Memory B cell (primary cell): ENCODE data around the gene SMURF2.

Source experiments
- ATAC-seq: fragments of 150-1000 bp; cut with Tn5 transposase; 2 replicates; pipeline ENCODE4 v1.10.0; 2021; ENCODE audit warnings: low read depth, mild to moderate bottlenecking, moderate library complexity
- DNase-seq, 2 donors: peaks; one replicate each; pipeline ENCODE4 v3.0.0; 2022; ENCODE audit warnings: low spot score in 2 of 2
- H3K27ac Mint-ChIP-seq: one replicate; pipeline ENCODE4 v1.8.0; 2022; ENCODE audit warnings: mild to moderate bottlenecking, moderate library complexity, mixed read lengths
- H3K27me3 Mint-ChIP-seq: one replicate; pipeline ENCODE4 v1.8.0; 2022; ENCODE audit warnings: mixed read lengths
- H3K36me3 Mint-ChIP-seq: one replicate; pipeline ENCODE4 v1.8.0; 2022; ENCODE audit warnings: mild to moderate bottlenecking, mixed read lengths
- H3K4me1 Mint-ChIP-seq: one replicate; pipeline ENCODE4 v1.8.0; 2022; ENCODE audit warnings: mixed read lengths
- H3K4me3 Mint-ChIP-seq: one replicate; pipeline ENCODE4 v1.8.0; 2022; ENCODE audit warnings: mild to moderate bottlenecking, moderate library complexity, mixed read lengths
- H3K9me3 Mint-ChIP-seq: one replicate; pipeline ENCODE4 v1.8.0; 2022; ENCODE audit warnings: mixed read lengths

The SMURF2 gene

DNA sequence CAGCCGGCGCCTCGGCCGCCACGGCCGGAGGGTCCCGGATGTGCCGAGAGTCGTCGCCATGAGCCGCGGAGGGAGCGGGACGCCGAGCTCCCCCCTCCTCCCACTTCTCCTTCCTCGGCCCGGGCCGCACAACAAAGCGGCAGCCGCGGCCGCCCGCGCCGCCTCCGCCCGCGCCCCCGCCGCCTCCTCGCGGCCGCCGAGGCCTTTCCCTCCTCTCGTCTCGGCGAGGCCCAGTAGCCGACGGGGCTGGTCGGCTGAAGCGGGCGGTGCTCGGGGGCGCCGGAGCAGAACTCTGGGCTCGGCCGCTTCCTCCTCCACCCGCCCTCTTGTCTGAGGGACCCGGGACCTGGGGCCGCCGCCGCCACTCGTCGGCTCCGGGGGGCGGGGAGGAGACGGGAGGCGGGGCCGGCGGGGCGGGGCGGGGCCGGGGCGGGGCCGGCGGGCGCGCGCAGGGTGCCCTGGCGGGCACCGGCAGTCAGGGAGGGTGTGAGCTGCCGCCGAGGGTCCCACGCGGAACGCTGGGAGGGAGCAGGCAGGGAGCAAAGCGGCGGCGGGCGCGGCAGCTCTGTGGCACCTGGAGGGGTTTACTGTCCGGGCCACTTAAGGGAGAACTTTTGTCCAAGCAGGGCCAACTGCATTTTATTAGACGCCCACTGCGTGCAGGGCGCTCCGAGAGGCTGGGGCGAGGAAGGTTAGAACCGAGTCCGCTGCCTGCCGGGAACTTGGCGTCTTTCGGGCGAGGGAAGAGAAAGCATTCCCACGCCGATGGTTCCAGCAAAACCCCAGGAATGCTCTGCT lies at the start of gene SMURF2:
Gene SMURF2, minus strand, starts transcription at position 332 of the 798 bp plus-strand sequence. CDS start 427 bp downstream, outside the sequence.
- H3K9me3 Mint-ChIP-seq: no peaks in the 10 kb centered on the region
- peaks cover 1% of the 10 kb centered on the region for H3K36me3 Mint-ChIP-seq
- no peaks in the 10 kb centered on the region for H3K27me3 Mint-ChIP-seq
- ATAC-seq: peak; percentile 85
- DNase-seq: peak; percentile 79 to 87
- H3K27ac Mint-ChIP-seq: peak within 1 kb of the TSS; percentile 96
- peaks cover 15% of the 10 kb centered on the region for H3K4me1 Mint-ChIP-seq
- peak within 1 kb of the TSS; percentile 97 for H3K4me3 Mint-ChIP-seq

DNA sequence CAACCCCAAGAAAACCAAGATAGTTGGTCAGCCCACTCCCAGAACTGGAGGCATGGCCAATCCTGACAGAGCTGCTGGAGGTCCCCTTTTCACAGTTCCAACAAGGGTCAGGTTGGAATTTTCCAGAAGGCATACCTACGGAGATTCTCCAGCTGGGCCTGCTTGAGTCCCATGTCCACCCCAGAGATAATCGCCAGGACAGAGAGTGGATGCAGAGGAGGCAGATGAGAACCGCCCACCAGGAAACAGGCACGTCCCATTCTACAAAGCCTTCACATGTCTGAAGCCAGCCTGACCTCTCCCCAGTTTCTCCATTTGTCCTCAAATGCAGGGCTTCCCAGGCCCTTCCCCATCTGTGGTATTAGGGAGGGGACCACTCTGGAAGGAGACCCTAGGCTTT lies 47.4 kb upstream of the SMURF2 start:
- no peak overlapping the region for H3K4me3 Mint-ChIP-seq
- H3K9me3 Mint-ChIP-seq: no peaks in the 10 kb centered on the region
- no peak overlapping the region for H3K27ac Mint-ChIP-seq
- peaks cover 18% of the 10 kb centered on the region for H3K4me1 Mint-ChIP-seq
- no peak for DNase-seq
- peaks cover 7% of the 10 kb centered on the region for H3K27me3 Mint-ChIP-seq
- no peak for ATAC-seq
- peaks cover 3% of the 10 kb centered on the region for H3K36me3 Mint-ChIP-seq

DNA sequence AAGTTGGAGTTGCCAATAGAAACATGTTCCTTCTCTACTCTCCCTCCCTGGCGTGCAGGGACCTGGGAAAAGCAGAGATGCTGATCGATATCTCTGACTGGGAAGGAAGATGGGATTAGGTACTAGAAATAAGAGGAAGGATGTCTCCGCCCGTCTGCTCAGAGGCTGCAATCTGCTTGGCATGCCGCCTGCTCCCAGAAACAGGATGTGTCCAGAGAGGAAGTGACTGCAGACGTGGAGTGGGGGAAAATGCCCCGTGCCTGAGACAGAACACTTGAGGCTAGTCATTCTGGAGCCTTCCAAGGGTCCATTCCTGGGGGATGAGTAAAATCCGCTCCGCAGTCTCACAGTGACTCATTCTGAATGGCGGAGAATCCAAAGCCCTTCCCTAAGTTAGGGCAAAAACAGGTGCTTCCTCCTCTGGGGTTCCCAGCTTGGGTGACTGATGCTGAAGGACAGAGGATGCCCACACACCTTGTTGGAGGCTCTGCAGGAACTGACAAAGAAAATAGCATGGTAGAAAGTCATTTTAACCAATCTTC lies 45.0 kb upstream of the SMURF2 start:
- DNase-seq (no peak), ATAC-seq (no peak)
- H3K27ac Mint-ChIP-seq: no peak overlapping the region
- H3K27me3 Mint-ChIP-seq: peaks cover 13% of the 10 kb centered on the region
- peaks cover 6% of the 10 kb centered on the region for H3K4me1 Mint-ChIP-seq
- H3K4me3 Mint-ChIP-seq: no peak overlapping the region
- H3K36me3 Mint-ChIP-seq: peaks cover 3% of the 10 kb centered on the region
- peaks cover 2% of the 10 kb centered on the region for H3K9me3 Mint-ChIP-seq

DNA sequence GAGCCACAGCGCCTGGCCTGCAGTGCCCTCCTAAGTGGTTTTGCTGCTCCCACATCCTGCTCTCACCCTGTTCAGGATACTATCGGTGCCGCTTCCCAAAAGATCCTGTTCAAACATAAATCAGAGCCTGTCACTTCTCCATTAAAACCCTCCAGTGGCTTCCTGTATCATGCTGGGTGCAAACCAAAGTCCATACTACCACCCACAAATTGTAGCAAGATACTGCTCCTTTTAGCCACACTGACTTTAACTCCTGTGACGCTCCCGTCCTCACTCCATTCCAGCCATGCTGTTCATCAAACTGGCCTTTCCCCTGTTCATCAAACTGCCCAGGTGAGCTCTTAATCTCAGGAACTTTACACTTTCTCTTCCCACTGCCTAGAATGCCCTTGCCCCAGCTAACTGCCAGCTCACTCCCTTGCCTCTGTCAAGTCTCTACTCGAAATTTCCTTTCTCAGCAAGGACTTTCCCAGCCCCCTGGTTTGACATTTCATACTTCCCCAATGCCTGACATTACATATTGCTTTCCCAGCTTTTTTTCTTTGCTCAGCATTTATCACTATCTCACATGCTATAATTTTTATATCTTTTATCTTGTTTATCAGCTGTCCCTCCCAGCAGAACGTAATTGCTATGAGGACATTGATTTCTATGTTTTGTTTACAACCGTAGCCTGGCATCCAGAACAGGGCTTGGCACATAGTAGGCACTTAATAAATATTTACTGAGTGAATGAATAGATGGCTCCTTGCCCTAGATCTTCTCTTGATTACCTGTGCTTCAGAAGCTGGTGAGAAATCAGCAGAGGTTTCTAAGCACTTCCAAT lies 44.3 kb upstream of the SMURF2 start:
- H3K4me1 Mint-ChIP-seq: peaks cover 6% of the 10 kb centered on the region
- H3K27ac Mint-ChIP-seq: no peak overlapping the region
- DNase-seq: no peak

DNA sequence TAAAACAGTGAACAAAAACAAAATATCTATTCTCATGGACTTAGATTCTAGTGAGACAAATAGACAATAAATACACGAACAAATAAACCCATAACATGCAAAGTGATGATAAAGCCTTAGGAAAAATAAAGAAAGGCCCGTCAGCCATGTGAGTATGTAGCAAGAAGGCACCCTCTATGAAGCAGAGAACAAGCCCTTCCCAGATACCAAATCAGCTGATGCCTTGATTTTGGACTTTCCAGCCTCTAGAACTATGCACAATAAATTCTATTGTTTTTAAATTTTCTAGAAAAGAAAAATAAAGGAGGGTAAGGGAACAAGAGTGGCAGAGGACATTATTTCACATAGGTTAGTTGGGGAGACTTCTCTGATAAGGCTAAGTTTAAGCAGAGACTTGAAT lies 40.7 kb upstream of the SMURF2 start:
- H3K27me3 Mint-ChIP-seq: peaks cover 11% of the 10 kb centered on the region
- DNase-seq: no peak
- H3K4me1 Mint-ChIP-seq: no peaks in the 10 kb centered on the region
- peaks cover 3% of the 10 kb centered on the region for H3K36me3 Mint-ChIP-seq
- no peak overlapping the region for H3K4me3 Mint-ChIP-seq
- no peak overlapping the region for H3K27ac Mint-ChIP-seq
- H3K9me3 Mint-ChIP-seq: peaks cover 2% of the 10 kb centered on the region
- ATAC-seq: no peak

More for the DNA sequence above, 44.3 kb upstream of the SMURF2 start:
- no peak for ATAC-seq
- Mint-ChIP-seq H3K4me3 (no peak overlapping the region), H3K9me3 (peaks cover 2% of the 10 kb centered on the region), H3K36me3 (peaks cover 3% of the 10 kb centered on the region), H3K27me3 (peaks cover 13% of the 10 kb centered on the region)

DNA sequence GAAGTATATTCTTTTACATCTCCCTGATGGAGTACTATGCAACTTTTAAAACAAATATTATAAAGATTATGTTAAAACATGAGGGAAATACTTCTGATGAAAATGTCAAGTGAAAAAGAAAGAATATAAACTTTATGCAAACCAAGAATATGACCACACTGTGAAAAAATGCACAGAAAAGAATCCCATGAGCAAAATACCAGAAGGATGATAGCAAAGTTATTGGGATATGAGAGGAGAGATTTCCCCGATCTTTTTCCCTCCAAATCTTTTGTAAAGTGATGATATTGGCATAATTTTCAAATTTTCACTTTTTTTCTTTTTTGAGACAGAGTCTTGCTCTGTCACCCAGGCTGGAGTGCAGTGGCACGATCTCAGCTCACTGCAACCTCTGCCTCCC lies 36.6 kb upstream of the SMURF2 start:
- H3K36me3 Mint-ChIP-seq: no peaks in the 10 kb centered on the region
- H3K9me3 Mint-ChIP-seq: peaks cover 2% of the 10 kb centered on the region
- DNase-seq: no peak
- no peak overlapping the region for H3K27ac Mint-ChIP-seq
- no peaks in the 10 kb centered on the region for H3K4me1 Mint-ChIP-seq
- no peak for ATAC-seq
- H3K27me3 Mint-ChIP-seq: peaks cover 8% of the 10 kb centered on the region
- no peak overlapping the region for H3K4me3 Mint-ChIP-seq

DNA sequence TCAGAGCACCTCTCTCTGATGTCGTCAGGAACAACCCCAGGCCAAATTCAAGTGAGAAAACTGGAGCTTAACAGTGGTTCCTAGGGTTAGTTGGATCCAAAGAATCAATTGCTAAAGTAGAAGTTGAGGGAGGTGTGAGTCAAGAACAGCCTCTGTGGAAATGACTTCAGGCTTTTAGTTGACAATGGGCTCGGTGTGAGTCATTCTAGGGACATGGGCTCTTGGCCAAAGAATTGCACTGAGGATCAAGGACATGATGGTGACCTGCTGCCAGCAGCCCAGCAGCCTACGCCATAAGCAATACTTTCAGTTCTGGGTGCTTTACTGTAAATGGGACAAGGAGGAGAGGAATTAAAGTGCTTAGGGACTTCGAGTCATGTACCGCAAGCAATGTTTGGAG lies 32.1 kb upstream of the SMURF2 start:
- Mint-ChIP-seq H3K4me3 (no peak overlapping the region), H3K4me1 (no peaks in the 10 kb centered on the region), H3K36me3 (no peaks in the 10 kb centered on the region), H3K27ac (no peak overlapping the region), H3K27me3 (peaks cover 2% of the 10 kb centered on the region), H3K9me3 (no peaks in the 10 kb centered on the region)
- DNase-seq (no peak), ATAC-seq (no peak)

DNA sequence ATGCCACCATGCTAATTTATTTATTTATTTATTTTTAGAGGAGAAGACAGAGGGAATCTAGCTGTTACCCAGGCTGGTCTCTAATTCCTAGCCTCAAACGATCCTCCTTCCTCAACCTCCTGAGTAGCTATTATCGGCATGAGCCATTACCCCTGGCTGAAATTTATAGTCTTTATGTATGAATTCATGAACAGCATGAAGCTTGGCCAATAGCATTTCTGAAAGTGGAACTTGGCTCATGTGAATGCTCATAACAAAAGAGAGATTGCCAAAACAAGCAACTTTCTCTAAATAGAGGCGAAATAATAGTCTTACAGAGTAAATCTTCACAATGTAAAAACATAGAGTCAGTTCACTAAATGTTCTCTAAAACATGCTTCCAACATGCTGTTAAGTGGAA lies 30.1 kb upstream of the SMURF2 start:
- Mint-ChIP-seq H3K9me3 (no peaks in the 10 kb centered on the region), H3K27ac (no peak overlapping the region), H3K27me3 (peaks cover 2% of the 10 kb centered on the region), H3K4me1 (no peaks in the 10 kb centered on the region), H3K36me3 (no peaks in the 10 kb centered on the region), H3K4me3 (no peak overlapping the region)
- DNase-seq: no peak
- no peak for ATAC-seq

DNA sequence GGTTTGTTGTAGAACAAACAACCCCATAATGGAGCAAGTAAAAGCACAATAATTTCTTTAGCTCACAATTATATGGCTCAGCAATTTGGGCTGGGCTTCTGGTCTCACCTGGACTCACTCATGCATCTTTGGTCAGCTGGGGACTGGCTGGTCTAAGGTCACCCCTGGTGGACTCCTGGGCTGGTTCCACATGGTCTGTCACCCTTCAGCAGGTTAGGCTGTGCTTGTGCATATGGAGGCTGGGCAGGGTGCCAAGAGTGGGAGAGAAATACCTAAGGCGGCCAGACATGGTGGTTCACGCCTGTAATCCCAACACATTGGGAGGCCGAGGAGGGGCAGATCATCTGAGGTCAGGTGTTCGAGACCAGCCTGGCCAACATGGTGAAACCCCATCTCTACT lies 27.0 kb upstream of the SMURF2 start:
- no peak for ATAC-seq
- Mint-ChIP-seq H3K36me3 (no peaks in the 10 kb centered on the region), H3K4me3 (no peak overlapping the region)

DNA sequence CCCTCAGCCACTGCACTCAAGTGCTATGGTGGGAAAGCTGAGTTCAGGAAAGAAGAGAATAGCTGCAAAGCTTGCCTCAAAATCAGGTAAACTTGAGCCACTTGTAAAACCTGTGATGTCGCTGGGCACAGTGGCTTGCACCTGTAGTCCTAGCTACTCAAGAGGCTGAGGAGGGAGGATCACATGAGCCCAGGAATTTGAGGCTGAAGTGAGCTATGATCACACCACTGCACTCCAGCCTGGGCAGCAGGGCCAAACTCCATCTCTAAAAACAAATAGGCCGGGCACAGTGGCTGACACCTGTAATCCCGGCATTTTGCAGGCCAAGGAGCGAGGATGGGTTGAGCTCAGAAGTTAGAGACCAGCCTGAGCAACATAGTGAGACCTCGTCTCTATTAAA lies 26.4 kb upstream of the SMURF2 start:
- no peaks in the 10 kb centered on the region for H3K27me3 Mint-ChIP-seq
- H3K4me3 Mint-ChIP-seq: no peak overlapping the region
- no peaks in the 10 kb centered on the region for H3K9me3 Mint-ChIP-seq
- DNase-seq (no peak), ATAC-seq (no peak)
- no peaks in the 10 kb centered on the region for H3K4me1 Mint-ChIP-seq
- no peaks in the 10 kb centered on the region for H3K36me3 Mint-ChIP-seq
- no peak overlapping the region for H3K27ac Mint-ChIP-seq

More for the DNA sequence above, 27.0 kb upstream of the SMURF2 start:
- no peaks in the 10 kb centered on the region for H3K4me1 Mint-ChIP-seq
- no peak for DNase-seq
- no peak overlapping the region for H3K27ac Mint-ChIP-seq
- H3K9me3 Mint-ChIP-seq: no peaks in the 10 kb centered on the region
- no peaks in the 10 kb centered on the region for H3K27me3 Mint-ChIP-seq

DNA sequence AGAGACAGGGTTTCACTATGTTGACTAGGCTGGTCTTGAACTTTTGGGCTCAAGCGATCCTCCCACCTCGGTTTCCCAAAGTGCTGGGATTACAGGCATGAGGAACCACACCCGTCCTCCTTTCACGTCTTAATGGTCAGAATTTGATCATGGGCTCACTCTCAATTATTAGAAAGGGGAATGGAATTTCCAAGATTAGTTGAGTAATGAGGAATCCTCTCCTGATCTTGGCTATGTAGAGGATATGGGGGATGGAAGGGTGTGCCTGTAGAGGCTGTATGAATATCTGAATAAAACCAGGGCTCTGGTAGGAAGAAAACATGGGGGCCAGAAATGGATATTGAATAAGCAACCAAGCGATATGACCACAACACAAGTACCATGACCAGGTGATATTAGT lies 25.9 kb upstream of the SMURF2 start:
- H3K36me3 Mint-ChIP-seq: no peaks in the 10 kb centered on the region
- H3K27me3 Mint-ChIP-seq: no peaks in the 10 kb centered on the region
- H3K9me3 Mint-ChIP-seq: no peaks in the 10 kb centered on the region
- H3K27ac Mint-ChIP-seq: no peak overlapping the region
- H3K4me3 Mint-ChIP-seq: no peak overlapping the region
- no peaks in the 10 kb centered on the region for H3K4me1 Mint-ChIP-seq
- DNase-seq (no peak), ATAC-seq (no peak)

DNA sequence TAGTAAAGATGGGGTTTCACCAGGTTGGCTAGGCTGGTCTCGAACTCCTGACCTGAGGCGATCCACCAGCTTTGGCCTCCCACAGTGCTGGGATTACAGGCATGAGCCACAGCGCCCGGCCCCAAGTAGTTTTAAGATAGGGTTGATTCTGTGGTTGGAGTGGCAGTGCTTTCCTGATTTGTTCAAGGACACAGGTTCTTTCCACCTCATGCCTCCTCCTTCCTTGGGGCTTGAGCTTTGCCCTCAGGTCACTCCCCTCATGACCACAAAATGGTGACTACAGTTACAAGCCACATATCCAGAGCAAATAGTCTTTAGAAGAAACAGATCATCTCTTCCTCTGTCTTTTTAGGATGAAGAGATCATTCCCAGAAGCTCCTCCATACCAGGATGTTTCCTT lies 25.3 kb upstream of the SMURF2 start:
- Mint-ChIP-seq H3K27me3 (no peaks in the 10 kb centered on the region), H3K36me3 (no peaks in the 10 kb centered on the region), H3K9me3 (no peaks in the 10 kb centered on the region), H3K4me3 (no peak overlapping the region), H3K4me1 (no peaks in the 10 kb centered on the region), H3K27ac (no peak overlapping the region)
- ATAC-seq (no peak), DNase-seq (no peak)

DNA sequence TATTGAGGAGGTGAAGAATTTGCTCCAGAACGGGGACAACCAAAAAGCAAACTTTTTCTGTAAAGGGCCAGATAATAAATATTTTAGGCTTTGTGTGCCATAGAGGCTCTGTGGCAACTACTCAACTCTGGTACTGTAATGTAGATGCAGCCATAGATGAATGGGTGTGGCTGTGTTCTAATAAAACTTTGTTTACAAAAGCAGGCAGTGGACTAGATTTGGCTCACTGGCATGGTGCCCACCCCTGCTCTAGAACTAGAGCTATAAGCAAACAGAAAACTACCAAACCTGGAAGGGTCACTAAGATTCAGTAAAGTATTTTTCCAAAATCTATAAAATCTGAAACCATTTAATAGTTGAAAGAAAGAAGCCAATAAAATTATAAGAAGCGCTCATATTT lies 24.6 kb upstream of the SMURF2 start:
- H3K4me3 Mint-ChIP-seq: no peak overlapping the region
- no peaks in the 10 kb centered on the region for H3K9me3 Mint-ChIP-seq
- H3K4me1 Mint-ChIP-seq: no peaks in the 10 kb centered on the region
- DNase-seq (no peak), ATAC-seq (no peak)
- H3K36me3 Mint-ChIP-seq: no peaks in the 10 kb centered on the region
- H3K27ac Mint-ChIP-seq: no peak overlapping the region
- H3K27me3 Mint-ChIP-seq: no peaks in the 10 kb centered on the region

DNA sequence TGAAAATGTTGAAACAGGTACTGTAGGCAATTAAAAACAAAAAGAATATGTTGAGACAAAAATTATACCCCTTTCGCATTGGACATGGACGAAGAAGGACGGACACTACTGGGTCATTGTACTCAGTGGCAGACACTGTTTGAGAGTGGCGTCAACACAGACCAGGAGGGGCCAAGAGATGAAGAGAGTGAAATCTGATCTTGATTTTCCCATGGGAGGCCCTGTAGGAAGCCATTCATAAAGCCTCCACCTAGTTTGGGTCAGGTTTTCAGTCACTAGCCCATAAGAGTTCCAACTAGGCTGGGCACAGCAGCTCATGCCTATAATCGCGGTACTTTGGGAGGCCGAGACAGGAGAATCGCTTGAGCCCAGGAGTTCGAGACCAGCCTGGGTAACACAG lies 23.6 kb upstream of the SMURF2 start:
- Mint-ChIP-seq H3K4me3 (no peak overlapping the region), H3K4me1 (no peaks in the 10 kb centered on the region), H3K27ac (no peak overlapping the region), H3K9me3 (no peaks in the 10 kb centered on the region), H3K27me3 (no peaks in the 10 kb centered on the region), H3K36me3 (no peaks in the 10 kb centered on the region)
- ATAC-seq (no peak), DNase-seq (no peak)
